Astrocyte of the spinal cord (primary cell): ENCODE results near the gene RILPL2.
"Not testable (repeated sequence)": the region's sequence is repeated elsewhere in the genome, so short reads cannot be mapped to it uniquely, and the experiment has no call there.

Source experiments
- DNase-seq: peaks from one replicate; pipeline ENCODE4 v3.0.0; 2011; ENCODE audit warnings: low read depth, low spot score
- H3K4me3 ChIP-seq: 2 replicates; pipeline ENCODE4 v1.5.1; 2011; ENCODE audit warnings: low read depth, mild to moderate bottlenecking, low read length, moderate library complexity
- in situ Hi-C: cut with HindIII; loops from 2 replicates; pipeline ENCODE4 v1.10.0; 2017; ENCODE audit warnings: low sequenced_read_pairs
- TF ChIP-seq, protein P1 (sequence below): IDR thresholded peaks from 2 replicates; pipeline ENCODE4 v1.5.1; 2012; ENCODE audit warnings: low read depth, mild to moderate bottlenecking, low read length, inconsistent platforms

RILPL2 gene

DNA sequence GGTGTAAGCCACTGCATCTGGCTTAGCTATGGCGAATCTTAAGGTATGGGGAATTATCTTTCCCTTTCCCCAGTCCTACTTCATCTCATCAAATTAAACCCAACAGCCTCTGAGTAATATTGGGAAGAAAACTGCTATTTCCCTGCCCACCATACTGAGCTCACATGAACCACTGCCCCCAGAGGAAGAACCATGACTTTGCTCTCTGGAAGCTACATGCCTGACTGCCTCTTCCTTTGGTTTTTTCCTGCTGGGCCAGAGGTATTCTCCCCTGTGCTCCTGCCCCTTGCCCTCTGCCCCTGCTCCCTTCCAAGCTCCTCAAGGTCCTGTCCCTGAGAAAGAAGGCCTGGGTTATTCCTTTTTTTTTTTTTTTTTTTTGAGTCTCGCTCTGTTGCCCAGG, 15.2 kb downstream of the RILPL2 start:
- in situ Hi-C loops: no loop called here
- H3K4me3 ChIP-seq: no peak overlapping the region
- TF ChIP-seq, protein P1, sequence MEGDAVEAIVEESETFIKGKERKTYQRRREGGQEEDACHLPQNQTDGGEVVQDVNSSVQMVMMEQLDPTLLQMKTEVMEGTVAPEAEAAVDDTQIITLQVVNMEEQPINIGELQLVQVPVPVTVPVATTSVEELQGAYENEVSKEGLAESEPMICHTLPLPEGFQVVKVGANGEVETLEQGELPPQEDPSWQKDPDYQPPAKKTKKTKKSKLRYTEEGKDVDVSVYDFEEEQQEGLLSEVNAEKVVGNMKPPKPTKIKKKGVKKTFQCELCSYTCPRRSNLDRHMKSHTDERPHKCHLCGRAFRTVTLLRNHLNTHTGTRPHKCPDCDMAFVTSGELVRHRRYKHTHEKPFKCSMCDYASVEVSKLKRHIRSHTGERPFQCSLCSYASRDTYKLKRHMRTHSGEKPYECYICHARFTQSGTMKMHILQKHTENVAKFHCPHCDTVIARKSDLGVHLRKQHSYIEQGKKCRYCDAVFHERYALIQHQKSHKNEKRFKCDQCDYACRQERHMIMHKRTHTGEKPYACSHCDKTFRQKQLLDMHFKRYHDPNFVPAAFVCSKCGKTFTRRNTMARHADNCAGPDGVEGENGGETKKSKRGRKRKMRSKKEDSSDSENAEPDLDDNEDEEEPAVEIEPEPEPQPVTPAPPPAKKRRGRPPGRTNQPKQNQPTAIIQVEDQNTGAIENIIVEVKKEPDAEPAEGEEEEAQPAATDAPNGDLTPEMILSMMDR: no peak
- no peak for DNase-seq

DNA sequence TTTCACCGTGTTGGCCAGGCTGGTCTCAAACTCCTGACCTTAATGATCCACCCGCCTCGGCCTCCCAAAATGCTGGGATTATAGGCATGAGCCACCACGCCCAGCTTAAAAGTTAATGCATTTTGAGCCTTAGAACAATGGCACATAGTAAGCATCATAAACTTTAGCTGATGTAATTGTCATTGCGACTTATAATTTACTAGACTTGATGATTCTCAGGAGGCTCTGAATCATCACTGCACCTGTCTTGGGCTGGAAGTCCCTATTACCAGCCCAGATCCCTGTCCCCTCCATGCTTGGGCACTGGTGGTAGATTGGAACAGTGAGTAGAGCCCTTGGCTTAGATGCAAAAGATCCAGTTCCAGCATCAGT, 26.5 kb downstream of the RILPL2 start:
- H3K4me3 ChIP-seq: no peak overlapping the region
- no peak for DNase-seq
- TF ChIP-seq, protein P1: no peak
- in situ Hi-C loops: no loop called here

DNA sequence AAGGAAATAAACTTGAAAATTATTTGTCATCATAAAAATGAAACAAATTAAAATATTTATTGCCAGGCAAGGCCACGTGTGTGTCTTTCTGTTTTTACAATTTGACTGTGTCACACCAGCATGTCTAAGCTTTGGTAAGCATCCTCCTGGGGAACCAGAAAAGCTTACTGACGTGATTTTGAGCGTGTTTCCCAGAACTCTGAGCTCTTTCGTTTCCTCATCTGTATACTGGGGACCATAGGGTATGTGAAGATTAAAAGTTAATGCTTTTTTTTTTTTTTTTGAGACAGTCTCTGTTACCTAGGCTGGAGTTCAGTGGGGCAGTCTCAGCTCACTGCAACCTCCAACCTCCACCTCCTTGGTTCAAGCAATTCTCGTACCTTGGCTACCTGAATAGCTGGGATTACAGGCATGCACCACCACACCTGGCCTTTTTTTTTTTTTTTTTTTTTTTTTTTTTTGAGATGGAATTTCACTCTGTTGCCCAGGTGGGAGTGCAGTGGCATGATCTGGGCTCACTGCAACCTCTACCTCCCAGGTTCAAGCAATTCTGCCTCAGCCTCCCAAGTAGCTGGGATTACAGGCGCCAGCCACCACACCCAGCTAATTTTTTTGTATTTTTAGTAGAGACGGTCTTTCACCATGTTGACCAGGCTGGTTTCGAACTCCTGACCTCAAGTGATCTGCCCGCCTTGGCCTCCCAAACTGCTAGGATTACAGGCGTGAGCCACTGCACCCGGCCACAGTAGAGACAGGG, 27.0 kb downstream of the RILPL2 start:
- H3K4me3 ChIP-seq, in situ Hi-C loops, DNase-seq: not testable (repeated sequence)

DNA sequence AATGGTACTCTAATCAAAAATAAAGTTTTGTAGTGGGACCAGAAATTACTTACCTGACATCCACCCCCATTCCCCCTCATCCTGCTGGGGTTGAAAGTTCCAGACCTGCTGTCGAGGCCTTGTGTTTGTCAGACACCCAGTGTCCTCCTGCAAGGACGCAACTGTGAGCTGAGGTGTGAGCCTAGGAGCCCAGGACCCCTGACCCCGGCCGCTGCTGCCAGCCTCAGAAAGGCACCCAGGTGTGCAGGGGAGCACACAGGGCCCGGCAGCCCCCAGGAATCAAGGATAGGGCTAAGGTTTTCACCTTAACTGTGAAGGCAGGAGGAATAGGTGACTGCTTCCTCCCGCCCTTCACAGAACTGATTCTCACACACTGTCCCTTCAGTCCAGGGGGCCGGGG, 27.9 kb downstream of the RILPL2 start:
- H3K4me3 ChIP-seq, in situ Hi-C loops, DNase-seq: not testable (repeated sequence)

DNA sequence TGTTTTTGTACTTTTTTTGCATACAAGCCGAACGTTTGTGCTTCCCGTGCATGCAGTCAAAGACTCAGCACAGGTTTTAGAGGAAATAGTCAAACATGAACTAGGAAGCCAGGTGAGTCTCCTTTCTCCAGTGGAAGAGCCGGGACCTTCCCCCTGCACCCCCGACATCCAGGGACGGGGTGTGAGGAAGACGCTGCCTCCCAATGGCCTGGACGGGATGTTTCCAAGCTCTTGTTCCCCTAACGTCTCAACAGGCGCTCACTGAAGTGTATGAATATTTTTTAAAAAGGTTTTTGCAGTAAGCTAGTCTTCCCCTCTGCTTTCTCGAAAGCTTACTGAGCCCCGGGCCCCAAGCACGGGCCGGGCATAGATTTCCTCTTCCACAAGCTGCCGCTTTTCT, 28.6 kb downstream of the RILPL2 start:
- in situ Hi-C loops: not testable (repeated sequence)

DNA sequence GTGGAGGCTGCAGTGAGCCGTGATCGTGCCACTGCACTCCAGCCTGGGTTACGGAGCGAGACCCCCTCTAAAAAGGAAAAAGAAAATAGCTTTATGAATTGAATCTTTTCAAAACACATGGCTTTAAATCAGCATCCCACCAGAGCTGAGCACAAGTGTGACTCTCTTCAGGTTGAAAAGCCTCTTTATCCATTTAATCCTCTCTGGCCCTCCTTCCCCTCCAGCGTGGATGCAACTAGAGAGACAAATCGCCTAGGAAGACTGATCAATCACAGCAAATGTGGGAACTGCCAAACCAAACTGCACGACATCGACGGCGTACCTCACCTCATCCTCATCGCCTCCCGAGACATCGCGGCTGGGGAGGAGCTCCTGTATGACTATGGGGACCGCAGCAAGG, 29.2 kb downstream of the RILPL2 start:
- DNase-seq, H3K4me3 ChIP-seq, in situ Hi-C loops: not testable (repeated sequence)

More for the DNA sequence above, 28.6 kb downstream of the RILPL2 start:
- DNase-seq, H3K4me3 ChIP-seq: not testable (repeated sequence)

DNA sequence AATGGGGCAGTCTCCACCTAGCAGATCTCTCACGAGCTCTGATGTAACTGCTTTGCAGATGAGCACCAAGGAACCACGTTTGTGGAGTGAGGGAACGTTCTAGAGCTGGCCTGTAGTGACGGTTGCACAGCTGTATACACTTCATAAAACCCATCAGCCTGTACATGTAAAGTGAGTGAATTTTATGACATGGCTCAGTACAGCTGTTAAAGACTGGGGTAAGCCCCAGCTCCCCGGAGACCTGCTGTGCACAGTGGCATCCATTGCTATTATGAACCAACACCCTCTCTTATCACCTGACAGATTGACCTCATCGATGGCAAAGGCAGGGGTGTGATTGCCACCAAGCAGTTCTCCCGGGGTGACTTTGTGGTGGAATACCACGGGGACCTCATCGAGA, 31.9 kb downstream of the RILPL2 start:
- TF ChIP-seq, protein P1: no peak
- no peak overlapping the region for H3K4me3 ChIP-seq
- no peak for DNase-seq
- in situ Hi-C loops: no loop called here

DNA sequence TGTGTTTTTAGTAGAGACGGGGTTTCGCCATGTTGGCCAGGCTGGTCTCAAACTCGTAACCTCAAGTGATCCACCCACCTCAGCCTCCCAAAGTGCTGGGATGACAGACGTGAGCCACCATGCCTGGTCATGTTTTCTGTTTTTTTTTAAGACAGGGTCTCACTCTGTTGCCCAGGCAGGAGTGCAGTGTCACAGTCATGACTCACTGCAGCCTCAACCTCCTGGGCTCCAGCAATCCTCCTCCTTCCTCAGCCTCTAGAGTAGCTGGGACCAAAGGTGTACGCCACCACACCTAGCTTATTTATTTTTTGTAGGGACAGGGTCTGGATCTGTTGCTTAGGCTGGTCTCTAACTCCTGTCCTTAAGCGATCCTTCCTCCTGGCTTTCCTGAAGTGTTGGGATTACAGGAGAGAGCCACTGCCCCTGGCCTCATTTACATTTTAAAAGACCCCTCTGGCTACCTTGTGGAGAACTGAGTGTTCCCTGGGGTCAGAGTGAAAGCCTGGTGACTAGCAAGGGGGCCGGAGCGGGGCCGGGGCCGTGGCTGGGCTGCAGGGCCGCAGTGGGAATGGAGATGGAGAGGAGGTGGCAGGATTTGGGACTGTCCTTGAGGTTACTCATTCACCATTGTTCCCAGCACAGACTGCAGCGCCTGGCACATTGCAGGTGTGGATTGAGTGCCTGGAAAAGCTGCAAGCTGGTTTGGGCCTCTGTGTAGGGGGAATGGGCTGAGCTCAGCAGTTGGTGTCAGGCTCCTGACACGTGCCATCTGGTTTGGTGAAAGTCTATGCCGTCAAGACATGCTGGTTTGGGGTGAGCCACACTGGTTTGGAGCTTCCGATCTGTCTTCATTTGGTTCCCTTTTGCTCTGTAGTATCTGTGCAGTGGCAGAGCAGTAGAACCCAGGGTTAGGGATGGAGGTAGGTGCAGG, 34.5 kb downstream of the RILPL2 start:
- no peak for DNase-seq
- in situ Hi-C loops: no loop called here
- TF ChIP-seq, protein P1: no peak
- no peak overlapping the region for H3K4me3 ChIP-seq
